ENCODE measurements around the gene ADAM22. TPM values are rescaled to one million over a fixed set of nuclear protein-coding genes. Genes with fewer than 3 reads are reported as not detected.

Gene ADAM22
- total RNA-seq, 1 experiment from 2014 or later: 10.0 TPM

DNA sequence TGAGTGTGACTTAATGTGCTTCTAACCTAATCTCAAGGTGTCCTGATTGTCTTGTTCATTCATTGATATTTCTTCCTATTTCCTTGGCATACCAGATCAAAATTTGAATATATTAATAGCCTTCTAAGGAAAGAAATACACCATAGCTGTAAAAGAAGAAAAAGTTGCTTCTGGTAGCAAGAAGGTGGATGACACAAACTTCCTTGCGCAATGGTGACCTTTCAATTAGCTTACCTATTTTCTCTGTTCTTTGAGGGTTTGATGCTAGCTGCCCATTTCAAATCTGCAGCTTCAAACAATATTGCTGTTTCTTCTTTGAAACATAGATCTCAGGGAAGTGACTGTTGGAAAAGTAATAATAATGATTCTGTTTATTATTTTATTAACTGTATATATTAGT lies 108.8 kb downstream of the ADAM22 start:
- Histone ChIP-seq H3K9me3 (ENCODE audit: control insufficient read depth in 1 of 2, insufficient read depth in 1 of 2, low read depth in 1 of 2, low read length in 2 of 2) (no peaks in the 10 kb centered on the region), H3K4me1 (ENCODE audit: control insufficient read depth in 1 of 2, insufficient read depth in 2 of 2, low read length in 2 of 2) (peaks cover 5 to 7% of the 10 kb centered on the region in 2 experiments), H3K36me3 (ENCODE audit: control insufficient read depth in 1 of 2, insufficient read depth in 2 of 2, low read length in 2 of 2) (no peaks in the 10 kb centered on the region), H3K27me3 (ENCODE audit: insufficient read depth, low read length) (no peaks in the 10 kb centered on the region), H3K4me3 (replicated peaks in 1 of 2; ENCODE audit: low read depth in 1 of 2, low read length in 2 of 2) (no peak overlapping the region), H3K79me2 (ENCODE audit: insufficient read depth, low read length) (no peaks in the 10 kb centered on the region), H3K9ac (ENCODE audit: low read length) (no peak overlapping the region), H4K20me1 (ENCODE audit: insufficient read depth) (no peaks in the 10 kb centered on the region), H3K27ac (ENCODE audit: low read depth, low read length) (no peak overlapping the region), H3K9me2 (ENCODE audit: insufficient read depth) (no peaks in the 10 kb centered on the region), H3K4me2 (ENCODE audit: low read length) (no peak overlapping the region), H2AFZ (ENCODE audit: low read depth, low read length, poor library complexity, severe bottlenecking) (no peak overlapping the region)
- no TSS peak for BruUV-seq (replicated peaks)
- ATAC-seq (no peak), DNase-seq (ENCODE audit: low read depth, low spot score) (no peak)
- intact Hi-C loops (cut with micrococcal nuclease): no loop called here
- TF ChIP-seq, protein P1, sequence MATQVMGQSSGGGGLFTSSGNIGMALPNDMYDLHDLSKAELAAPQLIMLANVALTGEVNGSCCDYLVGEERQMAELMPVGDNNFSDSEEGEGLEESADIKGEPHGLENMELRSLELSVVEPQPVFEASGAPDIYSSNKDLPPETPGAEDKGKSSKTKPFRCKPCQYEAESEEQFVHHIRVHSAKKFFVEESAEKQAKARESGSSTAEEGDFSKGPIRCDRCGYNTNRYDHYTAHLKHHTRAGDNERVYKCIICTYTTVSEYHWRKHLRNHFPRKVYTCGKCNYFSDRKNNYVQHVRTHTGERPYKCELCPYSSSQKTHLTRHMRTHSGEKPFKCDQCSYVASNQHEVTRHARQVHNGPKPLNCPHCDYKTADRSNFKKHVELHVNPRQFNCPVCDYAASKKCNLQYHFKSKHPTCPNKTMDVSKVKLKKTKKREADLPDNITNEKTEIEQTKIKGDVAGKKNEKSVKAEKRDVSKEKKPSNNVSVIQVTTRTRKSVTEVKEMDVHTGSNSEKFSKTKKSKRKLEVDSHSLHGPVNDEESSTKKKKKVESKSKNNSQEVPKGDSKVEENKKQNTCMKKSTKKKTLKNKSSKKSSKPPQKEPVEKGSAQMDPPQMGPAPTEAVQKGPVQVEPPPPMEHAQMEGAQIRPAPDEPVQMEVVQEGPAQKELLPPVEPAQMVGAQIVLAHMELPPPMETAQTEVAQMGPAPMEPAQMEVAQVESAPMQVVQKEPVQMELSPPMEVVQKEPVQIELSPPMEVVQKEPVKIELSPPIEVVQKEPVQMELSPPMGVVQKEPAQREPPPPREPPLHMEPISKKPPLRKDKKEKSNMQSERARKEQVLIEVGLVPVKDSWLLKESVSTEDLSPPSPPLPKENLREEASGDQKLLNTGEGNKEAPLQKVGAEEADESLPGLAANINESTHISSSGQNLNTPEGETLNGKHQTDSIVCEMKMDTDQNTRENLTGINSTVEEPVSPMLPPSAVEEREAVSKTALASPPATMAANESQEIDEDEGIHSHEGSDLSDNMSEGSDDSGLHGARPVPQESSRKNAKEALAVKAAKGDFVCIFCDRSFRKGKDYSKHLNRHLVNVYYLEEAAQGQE (IDR thresholded peaks at IDR 0.05; ENCODE audit: low read depth): no peak
- TF ChIP-seq, protein P2, sequence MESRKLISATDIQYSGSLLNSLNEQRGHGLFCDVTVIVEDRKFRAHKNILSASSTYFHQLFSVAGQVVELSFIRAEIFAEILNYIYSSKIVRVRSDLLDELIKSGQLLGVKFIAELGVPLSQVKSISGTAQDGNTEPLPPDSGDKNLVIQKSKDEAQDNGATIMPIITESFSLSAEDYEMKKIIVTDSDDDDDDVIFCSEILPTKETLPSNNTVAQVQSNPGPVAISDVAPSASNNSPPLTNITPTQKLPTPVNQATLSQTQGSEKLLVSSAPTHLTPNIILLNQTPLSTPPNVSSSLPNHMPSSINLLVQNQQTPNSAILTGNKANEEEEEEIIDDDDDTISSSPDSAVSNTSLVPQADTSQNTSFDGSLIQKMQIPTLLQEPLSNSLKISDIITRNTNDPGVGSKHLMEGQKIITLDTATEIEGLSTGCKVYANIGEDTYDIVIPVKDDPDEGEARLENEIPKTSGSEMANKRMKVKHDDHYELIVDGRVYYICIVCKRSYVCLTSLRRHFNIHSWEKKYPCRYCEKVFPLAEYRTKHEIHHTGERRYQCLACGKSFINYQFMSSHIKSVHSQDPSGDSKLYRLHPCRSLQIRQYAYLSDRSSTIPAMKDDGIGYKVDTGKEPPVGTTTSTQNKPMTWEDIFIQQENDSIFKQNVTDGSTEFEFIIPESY (IDR thresholded peaks at IDR 0.05; ENCODE audit: extremely low read depth, insufficient replicate concordance, low read length): no peak
- TF ChIP-seq ZNF274 (IDR thresholded peaks at IDR 0.05; ENCODE audit: low read depth, low read length): no peak
- TF ChIP-seq TCF7L2 (IDR thresholded peaks at IDR 0.05; ENCODE audit: borderline replicate concordance, extremely low read depth, insufficient read depth, insufficient read length): no peak
- no peak for TF ChIP-seq EZH2 (IDR thresholded peaks at IDR 0.05)
- TF ChIP-seq ZFX (IDR thresholded peaks at IDR 0.05): no peak
- no peak for TF ChIP-seq CBX3 (IDR thresholded peaks at IDR 0.05; ENCODE audit: low read depth)
- no peak for TF ChIP-seq FOSL1 (IDR thresholded peaks at IDR 0.05; ENCODE audit: low read depth)
- TF ChIP-seq SRF (IDR thresholded peaks at IDR 0.05; ENCODE audit: low read depth): no peak
- RAD21 ChIA-PET (ENCODE audit: low non-redundant PET in 1 of 2, low total read pairs in 2 of 2, uncharacterized antibody in 2 of 2, unreplicated experiment in 2 of 2): no interaction called here
- CTCF ChIA-PET: no interaction called here
- POLR2A ChIA-PET: no interaction called here
